ENCODE measurements around the gene GPA33. TPM values are rescaled to one million over a fixed set of nuclear protein-coding genes. Genes with fewer than 3 reads are reported as not detected.

GPA33 gene
- polyA plus RNA-seq, 1 donor from 2014 or later: 0.14 TPM

- Histone ChIP-seq H3K4me3 (ENCODE audit: low read length) (no peak overlapping the region), H3K79me2 (replicated peaks; ENCODE audit: insufficient read depth, low read length) (no peaks in the 10 kb centered on the region), H3K9ac (ENCODE audit: low read length) (no peak overlapping the region), H3K9me2 (ENCODE audit: insufficient read depth, low read length) (no peaks in the 10 kb centered on the region), H3K36me3 (ENCODE audit: insufficient read depth, low read length) (no peaks in the 10 kb centered on the region), H3K27me3 (ENCODE audit: insufficient read depth, low read depth, low read length) (peaks cover 21% of the 10 kb centered on the region), H4K20me1 (ENCODE audit: insufficient read depth) (no peaks in the 10 kb centered on the region), H3F3A (ENCODE audit: insufficient read depth, low read length, poor library complexity, severe bottlenecking) (no peaks in the 10 kb centered on the region), H3K27ac (ENCODE audit: low read length) (no peak overlapping the region), H2AFZ (ENCODE audit: low read depth, low read length) (no peak overlapping the region), H3K4me2 (ENCODE audit: low read length) (no peak overlapping the region), H3K9me3 (ENCODE audit: low read length) (no peaks in the 10 kb centered on the region)
- no peak for TF ChIP-seq EZH2 (IDR thresholded peaks at IDR 0.05; ENCODE audit: borderline replicate concordance, insufficient read depth, low read length, poor library complexity, severe bottlenecking)
- TF ChIP-seq SMC3 (conservative IDR thresholded peaks at IDR 0.05; ENCODE audit: poor library complexity): no peak
- TF ChIP-seq REST (IDR thresholded peaks at IDR 0.05; ENCODE audit: borderline replicate concordance): no peak
- TF ChIP-seq RAD21 (conservative IDR thresholded peaks at IDR 0.05): no peak
- TF ChIP-seq TAF1 (IDR thresholded peaks at IDR 0.05; ENCODE audit: low read depth): no peak
- TF ChIP-seq CTCF (IDR thresholded peaks at IDR 0.05; ENCODE audit: poor library complexity, severe bottlenecking): no peak
- TF ChIP-seq EP300 (conservative IDR thresholded peaks at IDR 0.05; ENCODE audit: poor library complexity, severe bottlenecking): no peak
- TF ChIP-seq MXI1 (conservative IDR thresholded peaks at IDR 0.05; ENCODE audit: poor library complexity, severe bottlenecking): no peak
- TF ChIP-seq POLR2AphosphoS5 (IDR thresholded peaks at IDR 0.05): no peak
Observed at GRCh38 chr1:167121375-167122120, 31.4 kb upstream of the GPA33 start.

GRCh38 chr1:167120899-167121298 is 30.7 kb upstream of the GPA33 start:
- H3K9me2 ChIP-seq (ENCODE audit: insufficient read depth, low read length): no peaks in the 10 kb centered on the region
- H4K20me1 ChIP-seq (ENCODE audit: insufficient read depth): no peaks in the 10 kb centered on the region
- no peak overlapping the region for H3K4me2 ChIP-seq (ENCODE audit: low read length)
- H3F3A ChIP-seq (ENCODE audit: insufficient read depth, low read length, poor library complexity, severe bottlenecking): no peaks in the 10 kb centered on the region
- no peak overlapping the region for H3K9ac ChIP-seq (ENCODE audit: low read length)
- H2AFZ ChIP-seq (ENCODE audit: low read depth, low read length): no peak overlapping the region
- no peaks in the 10 kb centered on the region for H3K36me3 ChIP-seq (ENCODE audit: insufficient read depth, low read length)
- H3K79me2 ChIP-seq (replicated peaks; ENCODE audit: insufficient read depth, low read length): no peaks in the 10 kb centered on the region
- peaks cover 21% of the 10 kb centered on the region for H3K27me3 ChIP-seq (ENCODE audit: insufficient read depth, low read depth, low read length)
- no peak for TF ChIP-seq EP300 (conservative IDR thresholded peaks at IDR 0.05; ENCODE audit: poor library complexity, severe bottlenecking)
- no peak for TF ChIP-seq CTCF (IDR thresholded peaks at IDR 0.05; ENCODE audit: poor library complexity, severe bottlenecking)
- no peak for TF ChIP-seq REST (IDR thresholded peaks at IDR 0.05; ENCODE audit: borderline replicate concordance)
- TF ChIP-seq MXI1 (conservative IDR thresholded peaks at IDR 0.05; ENCODE audit: poor library complexity, severe bottlenecking): no peak
- no peak for TF ChIP-seq EZH2 (IDR thresholded peaks at IDR 0.05; ENCODE audit: borderline replicate concordance, insufficient read depth, low read length, poor library complexity, severe bottlenecking)
- no peak for TF ChIP-seq TAF1 (IDR thresholded peaks at IDR 0.05; ENCODE audit: low read depth)
- no peak for TF ChIP-seq POLR2AphosphoS5 (IDR thresholded peaks at IDR 0.05)
- TF ChIP-seq RAD21 (conservative IDR thresholded peaks at IDR 0.05): no peak
- no peak for TF ChIP-seq SMC3 (conservative IDR thresholded peaks at IDR 0.05; ENCODE audit: poor library complexity)
- no peak overlapping the region for H3K4me3 ChIP-seq (ENCODE audit: low read length)
- no peaks in the 10 kb centered on the region for H3K9me3 ChIP-seq (ENCODE audit: low read length)
- no peak overlapping the region for H3K27ac ChIP-seq (ENCODE audit: low read length)

Measured in neural cell (in vitro differentiated cells).